Measurements from ENCODE around the gene NSA2. TPM values are rescaled to one million over a fixed set of nuclear protein-coding genes. Genes with fewer than 3 reads are reported as not detected.

NSA2 gene
- total and polyA plus RNA-seq, 2 of the 13 experiments (the other 11 are each of a cell fraction or from before 2014, with no cell fraction given): 33.0 to 101 TPM

Small RNA genes lying within 50 kb of the gene (small RNA-seq; reads per million reads assigned to genes)
- 0 reads per million in 3 experiments for gene RNU6-658P (ENCODE audit: insufficient read depth in 2 of 3, insufficient read length in 3 of 3, low read depth in 2 of 3, low replicate concordance in 1 of 3)

Other genes with a start within 250 kb of the NSA2 start
- 63.8 and 69.9 TPM in 2 replicates for gene ENC1, start 126.5 kb upstream of the NSA2 start, total RNA-seq (2016; rRNA removed; fragmentation: Illumina TruSeq; extraction: Trizol)
- gene ENC1, start 126.5 kb upstream of the NSA2 start, polyA plus RNA-seq (2011; rRNA removed): 61.6 and 64.4 TPM in 2 replicates
- 43.7 and 100 TPM in 2 replicates for gene HEXB, start 82.0 kb upstream of the NSA2 start, total RNA-seq (2016; rRNA removed; fragmentation: Illumina TruSeq; extraction: Trizol)
- gene HEXB, start 82.0 kb upstream of the NSA2 start, polyA plus RNA-seq (2011; rRNA removed): 83.0 and 104 TPM in 2 replicates
- 41.6 and 49.1 TPM in 2 replicates for gene GFM2, start 132 bp upstream of the NSA2 start, total RNA-seq (2016; rRNA removed; fragmentation: Illumina TruSeq; extraction: Trizol)
- 20.4 and 22.0 TPM in 2 replicates for gene GFM2, start 132 bp upstream of the NSA2 start, polyA plus RNA-seq (2011; rRNA removed)
- gene FAM169A, start 99.1 kb downstream of the NSA2 start, total RNA-seq (2016; rRNA removed; fragmentation: Illumina TruSeq; extraction: Trizol): 84.8 and 110 TPM in 2 replicates
- 18.8 and 21.1 TPM in 2 replicates for gene FAM169A, start 99.1 kb downstream of the NSA2 start, polyA plus RNA-seq (2011; rRNA removed)